Retinal pigment epithelial cell (primary cell): ENCODE results near the gene MPDZ.
A peak's percentile ranks its signal among the peaks of the same experiment; 100 is the strongest.

Source experiments
- DNase-seq: peaks from one replicate; pipeline ENCODE4 v3.0.0-alpha.2; 2010; ENCODE audit warnings: low read depth
- H3K4me3 ChIP-seq: 2 replicates; pipeline ENCODE4 v1.5.1; 2011; ENCODE audit warnings: mild to moderate bottlenecking, low read length, control low read depth, moderate library complexity
- TF ChIP-seq, protein P1 (sequence below): conservative IDR thresholded peaks from 2 replicates; pipeline ENCODE4 v1.5.1; 2011; ENCODE audit warnings: low read depth, low read length, control low read depth, inconsistent platforms

The MPDZ gene

GRCh38 chr9:13143281-13143680, 136.2 kb downstream of the MPDZ start:
- no peak overlapping the region for H3K4me3 ChIP-seq
- DNase-seq, result no peak
- TF ChIP-seq, protein P1, sequence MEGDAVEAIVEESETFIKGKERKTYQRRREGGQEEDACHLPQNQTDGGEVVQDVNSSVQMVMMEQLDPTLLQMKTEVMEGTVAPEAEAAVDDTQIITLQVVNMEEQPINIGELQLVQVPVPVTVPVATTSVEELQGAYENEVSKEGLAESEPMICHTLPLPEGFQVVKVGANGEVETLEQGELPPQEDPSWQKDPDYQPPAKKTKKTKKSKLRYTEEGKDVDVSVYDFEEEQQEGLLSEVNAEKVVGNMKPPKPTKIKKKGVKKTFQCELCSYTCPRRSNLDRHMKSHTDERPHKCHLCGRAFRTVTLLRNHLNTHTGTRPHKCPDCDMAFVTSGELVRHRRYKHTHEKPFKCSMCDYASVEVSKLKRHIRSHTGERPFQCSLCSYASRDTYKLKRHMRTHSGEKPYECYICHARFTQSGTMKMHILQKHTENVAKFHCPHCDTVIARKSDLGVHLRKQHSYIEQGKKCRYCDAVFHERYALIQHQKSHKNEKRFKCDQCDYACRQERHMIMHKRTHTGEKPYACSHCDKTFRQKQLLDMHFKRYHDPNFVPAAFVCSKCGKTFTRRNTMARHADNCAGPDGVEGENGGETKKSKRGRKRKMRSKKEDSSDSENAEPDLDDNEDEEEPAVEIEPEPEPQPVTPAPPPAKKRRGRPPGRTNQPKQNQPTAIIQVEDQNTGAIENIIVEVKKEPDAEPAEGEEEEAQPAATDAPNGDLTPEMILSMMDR, result no peak

DNA sequence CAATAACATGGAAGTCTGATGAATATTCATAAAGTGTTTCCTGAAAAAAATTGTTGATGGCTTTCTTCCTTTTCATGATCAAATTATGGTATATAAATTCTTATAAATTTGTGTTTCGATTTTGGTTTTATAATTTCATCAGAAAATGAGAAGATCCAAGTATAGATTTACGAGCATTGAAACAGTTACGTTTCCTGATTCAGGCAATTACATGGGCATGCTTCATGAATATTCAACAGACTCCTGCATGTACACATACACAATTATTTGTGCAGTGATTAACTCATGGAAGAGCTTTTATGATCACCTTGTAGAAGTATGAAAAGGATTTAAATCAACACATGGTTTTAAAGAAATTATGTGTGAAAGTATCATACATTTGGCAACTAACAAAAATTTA, 136.7 kb downstream of the MPDZ start:
- TF ChIP-seq, protein P1, result no peak
- DNase-seq, result no peak
- no peak overlapping the region for H3K4me3 ChIP-seq

DNA sequence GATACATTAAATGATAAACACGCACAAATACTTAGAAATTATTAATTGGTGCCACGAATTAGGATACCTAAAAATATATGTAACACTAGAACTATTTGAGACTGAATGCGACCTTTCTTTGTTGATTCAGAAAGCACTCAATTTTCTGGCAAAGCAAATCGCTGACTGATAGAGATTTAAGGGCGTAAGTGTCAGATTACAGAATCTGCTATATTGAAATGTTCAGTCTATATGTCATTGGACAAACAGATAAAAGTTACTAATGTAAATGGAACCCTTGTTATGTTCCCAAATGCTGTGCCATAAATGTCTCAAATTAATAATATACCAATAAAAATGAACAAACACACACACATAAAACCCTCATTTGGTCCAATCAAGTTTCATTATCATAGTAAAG, 137.9 kb downstream of the MPDZ start:
- DNase-seq, result no peak
- H3K4me3 ChIP-seq, result no peak overlapping the region
- TF ChIP-seq, protein P1, result no peak

DNA sequence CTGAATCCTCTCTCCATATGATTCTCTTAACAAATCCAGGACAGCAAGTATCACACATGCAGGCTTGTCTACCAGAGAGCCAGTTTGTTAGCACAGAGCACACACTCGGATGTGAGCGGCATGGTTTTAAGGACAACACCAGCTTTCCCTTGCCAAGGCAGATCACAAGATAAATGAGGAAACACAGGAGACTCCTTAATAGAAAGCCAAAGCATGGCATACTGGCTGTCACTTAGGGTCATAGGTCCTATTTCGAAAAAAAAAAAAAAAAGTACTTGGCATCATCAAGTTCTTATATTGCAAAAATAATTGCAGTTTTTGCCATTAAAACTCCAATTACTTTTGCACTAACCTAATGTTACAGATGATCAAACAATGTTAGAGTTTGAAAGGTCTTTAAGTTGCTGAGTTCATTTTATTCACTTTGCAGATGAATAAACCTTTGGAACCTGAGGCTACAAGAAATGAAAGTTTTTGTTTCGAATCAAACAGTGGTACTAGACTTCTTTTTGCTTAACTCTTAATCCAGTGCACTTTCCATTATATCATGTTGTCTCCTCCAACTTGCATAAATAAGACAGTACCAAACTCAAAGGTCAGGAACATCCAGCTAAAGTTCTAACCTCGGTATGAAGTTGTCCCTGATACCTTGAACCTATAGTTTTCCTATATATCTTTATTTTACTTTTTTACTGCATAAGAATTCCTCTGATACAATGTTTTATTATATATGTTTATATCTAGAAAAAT, 138.5 kb downstream of the MPDZ start:
- H3K4me3 ChIP-seq, result no peak overlapping the region
- TF ChIP-seq, protein P1, result no peak
- DNase-seq, result no peak

- peak; percentile 68 for DNase-seq
- peak overlapping the region; percentile 16 for H3K4me3 ChIP-seq
Measured at GRCh38 chr9:13139641-13140171, 139.8 kb downstream of the MPDZ start.

DNA sequence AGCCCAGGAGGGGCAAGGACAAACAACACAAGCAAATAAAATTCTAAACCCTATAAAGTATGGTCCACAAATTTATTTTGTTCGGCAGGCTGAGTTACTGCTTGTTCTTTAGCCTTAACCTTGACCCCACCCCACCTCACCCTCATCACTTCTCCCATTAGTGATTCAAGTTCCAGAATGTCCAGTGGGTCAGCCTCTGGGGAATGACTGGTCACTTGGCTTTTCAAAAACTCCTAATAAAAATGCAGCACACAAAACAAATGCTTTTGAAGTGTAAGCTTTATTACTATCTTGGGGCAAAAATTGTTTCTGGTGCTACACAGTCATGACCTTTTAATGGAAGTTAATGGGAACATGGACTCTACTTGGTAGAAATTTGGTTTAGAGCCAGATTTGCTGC, 142.1 kb downstream of the MPDZ start:
- TF ChIP-seq, protein P1, result no peak
- H3K4me3 ChIP-seq, result no peak overlapping the region
- DNase-seq, result no peak

More at GRCh38 chr9:13139641-13140171, 139.8 kb downstream of the MPDZ start:
- TF ChIP-seq, protein P1, result no peak

GRCh38 chr9:13131991-13132390, 147.5 kb downstream of the MPDZ start:
- no peak overlapping the region for H3K4me3 ChIP-seq
- TF ChIP-seq, protein P1, result no peak
- DNase-seq, result no peak
